ENCODE data around the gene LPAR6.

LPAR6 gene

GRCh38 chr13:48448285-48448958, 35.5 kb upstream of the LPAR6 start:
- DNase-seq (ENCODE audit: low read depth): no peak
- no peak overlapping the region for H3K4me3 ChIP-seq (ENCODE audit: control insufficient read depth, low read depth, low read length)
- TF ChIP-seq, protein P1, sequence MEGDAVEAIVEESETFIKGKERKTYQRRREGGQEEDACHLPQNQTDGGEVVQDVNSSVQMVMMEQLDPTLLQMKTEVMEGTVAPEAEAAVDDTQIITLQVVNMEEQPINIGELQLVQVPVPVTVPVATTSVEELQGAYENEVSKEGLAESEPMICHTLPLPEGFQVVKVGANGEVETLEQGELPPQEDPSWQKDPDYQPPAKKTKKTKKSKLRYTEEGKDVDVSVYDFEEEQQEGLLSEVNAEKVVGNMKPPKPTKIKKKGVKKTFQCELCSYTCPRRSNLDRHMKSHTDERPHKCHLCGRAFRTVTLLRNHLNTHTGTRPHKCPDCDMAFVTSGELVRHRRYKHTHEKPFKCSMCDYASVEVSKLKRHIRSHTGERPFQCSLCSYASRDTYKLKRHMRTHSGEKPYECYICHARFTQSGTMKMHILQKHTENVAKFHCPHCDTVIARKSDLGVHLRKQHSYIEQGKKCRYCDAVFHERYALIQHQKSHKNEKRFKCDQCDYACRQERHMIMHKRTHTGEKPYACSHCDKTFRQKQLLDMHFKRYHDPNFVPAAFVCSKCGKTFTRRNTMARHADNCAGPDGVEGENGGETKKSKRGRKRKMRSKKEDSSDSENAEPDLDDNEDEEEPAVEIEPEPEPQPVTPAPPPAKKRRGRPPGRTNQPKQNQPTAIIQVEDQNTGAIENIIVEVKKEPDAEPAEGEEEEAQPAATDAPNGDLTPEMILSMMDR (IDR thresholded peaks at IDR 0.05; ENCODE audit: control insufficient read depth, insufficient read depth, low read depth, low read length, missing control alignments): no peak

DNA sequence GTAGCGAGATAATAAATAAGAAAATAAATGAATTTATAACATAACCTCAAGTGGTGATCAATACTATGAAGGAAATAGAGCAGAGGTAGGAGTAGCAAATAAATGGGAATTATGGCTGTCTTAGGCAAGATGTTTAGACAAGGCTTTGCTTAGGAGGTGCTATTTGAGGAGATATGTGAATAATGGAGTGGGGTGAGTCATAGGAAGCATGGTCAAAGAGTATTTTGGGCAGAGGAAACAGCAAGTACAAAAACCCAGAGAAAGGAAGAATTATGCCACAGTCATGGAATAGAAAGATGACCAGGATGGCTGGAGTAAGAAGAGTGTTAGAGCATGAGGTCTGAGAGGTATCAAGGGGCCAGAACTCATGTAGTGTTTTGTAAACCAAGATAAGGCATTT, 33.6 kb upstream of the LPAR6 start:
- no peak overlapping the region for H3K4me3 ChIP-seq (ENCODE audit: control insufficient read depth, low read depth, low read length)

GRCh38 chr13:48443442-48444208, 30.7 kb upstream of the LPAR6 start:
- no peak for DNase-seq (ENCODE audit: low read depth)
- TF ChIP-seq, protein P1 (IDR thresholded peaks at IDR 0.05; ENCODE audit: control insufficient read depth, insufficient read depth, low read depth, low read length, missing control alignments): no peak
- H3K4me3 ChIP-seq (ENCODE audit: control insufficient read depth, low read depth, low read length): no peak overlapping the region

More for the DNA sequence above, 33.6 kb upstream of the LPAR6 start:
- no peak for DNase-seq (ENCODE audit: low read depth)
- TF ChIP-seq, protein P1 (IDR thresholded peaks at IDR 0.05; ENCODE audit: control insufficient read depth, insufficient read depth, low read depth, low read length, missing control alignments): no peak

- no peak for DNase-seq (ENCODE audit: low read depth)
- TF ChIP-seq, protein P1 (IDR thresholded peaks at IDR 0.05; ENCODE audit: control insufficient read depth, insufficient read depth, low read depth, low read length, missing control alignments): no peak
- H3K4me3 ChIP-seq (ENCODE audit: control insufficient read depth, low read depth, low read length): no peak overlapping the region
These were observed 24.5 kb upstream of the LPAR6 start for GRCh38 chr13:48437371-48437770.

DNA sequence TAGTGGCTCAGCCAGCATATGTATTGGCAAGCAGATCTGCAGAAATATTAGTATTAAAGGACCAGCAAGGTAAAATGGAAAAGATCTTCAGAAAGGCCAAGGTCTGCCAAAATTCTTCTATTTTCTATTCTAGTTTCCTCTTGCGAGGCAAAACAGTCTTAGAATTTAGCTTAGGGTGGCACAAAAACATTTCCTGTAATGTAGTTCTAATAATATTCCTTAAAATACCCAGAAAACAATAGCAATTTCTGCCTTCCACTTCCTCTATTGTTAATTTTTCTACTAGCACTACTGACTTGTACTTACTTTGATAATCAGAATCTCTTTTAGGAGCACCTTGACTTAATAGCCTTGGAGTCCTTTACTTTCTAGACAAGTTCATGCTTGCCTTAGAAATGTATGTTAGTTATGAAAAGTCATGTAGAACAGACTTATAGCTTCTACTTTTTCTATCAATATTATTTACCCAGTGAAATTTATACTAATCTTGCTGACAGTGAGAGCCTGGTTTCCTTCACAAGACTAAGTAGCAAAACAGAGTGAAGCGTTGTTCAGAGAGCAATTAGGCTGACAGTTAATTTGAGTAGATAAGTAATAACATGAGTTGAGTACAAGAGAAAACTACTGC, 23.9 kb upstream of the LPAR6 start:
- no peak overlapping the region for H3K4me3 ChIP-seq (ENCODE audit: control insufficient read depth, low read depth, low read length)
- TF ChIP-seq, protein P1 (IDR thresholded peaks at IDR 0.05; ENCODE audit: control insufficient read depth, insufficient read depth, low read depth, low read length, missing control alignments): no peak
- DNase-seq (ENCODE audit: low read depth): no peak

DNA sequence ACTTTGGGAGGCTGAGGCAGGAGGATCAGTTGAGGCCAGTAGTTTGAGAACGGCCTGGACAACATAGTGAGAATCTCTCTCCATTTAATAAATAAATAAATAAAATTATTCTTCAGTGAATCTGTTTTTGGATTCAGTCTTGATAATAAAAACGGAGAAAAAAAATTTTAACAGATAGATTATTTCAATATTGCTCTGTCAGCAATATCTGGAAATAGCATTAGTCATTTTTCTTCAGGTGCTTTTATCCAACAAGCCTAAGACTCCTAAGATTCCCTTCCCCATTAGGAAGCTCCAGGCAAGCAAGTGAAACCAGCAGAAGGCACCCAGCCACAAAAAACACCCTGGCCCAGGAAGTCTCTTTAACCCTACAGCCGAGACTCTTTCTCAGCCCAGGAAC, 21.3 kb upstream of the LPAR6 start:
- no peak overlapping the region for H3K4me3 ChIP-seq (ENCODE audit: control insufficient read depth, low read depth, low read length)
- TF ChIP-seq, protein P1 (IDR thresholded peaks at IDR 0.05; ENCODE audit: control insufficient read depth, insufficient read depth, low read depth, low read length, missing control alignments): no peak
- DNase-seq (ENCODE audit: low read depth): no peak

All from AG09309 (cell line).